SH-SY5Y (cell line): ENCODE measurements around the gene ALG12.

Experiments
- GATA2 ChIP-seq: IDR thresholded peaks from 2 replicates; pipeline ENCODE4 v1.6.1; 2011; ENCODE audit warnings: mild to moderate bottlenecking, low read depth, low read length
- GATA3 ChIP-seq: IDR thresholded peaks from 2 replicates; pipeline ENCODE4 v1.6.1; 2011; ENCODE audit warnings: low read depth, mild to moderate bottlenecking, low read length, moderate library complexity

The ALG12 gene

GRCh38 chr22:49856766-49857618 is 61.2 kb downstream of the ALG12 start:
- TF ChIP-seq GATA3 (no peak), GATA2 (no peak)

- no peak for TF ChIP-seq GATA3
- TF ChIP-seq GATA2: no peak
Observed at GRCh38 chr22:49856343-49856742, 61.9 kb downstream of the ALG12 start.

- TF ChIP-seq GATA2 (no peak), GATA3 (no peak)
Observed at GRCh38 chr22:49855251-49855911, 62.9 kb downstream of the ALG12 start.

- no peak for TF ChIP-seq GATA2
- no peak for TF ChIP-seq GATA3
Observed at GRCh38 chr22:49853981-49854831, 64.0 kb downstream of the ALG12 start.

GRCh38 chr22:49852898-49853894 is 65.0 kb downstream of the ALG12 start, which contains the start of gene ZBED4:
TSS of gene ZBED4 (plus strand) at chr22:49853844. CDS start at chr22:49883663, 29,819 bp downstream.
- TF ChIP-seq GATA2 (no peak), GATA3 (no peak)

GRCh38 chr22:49850959-49851802 is 67.1 kb downstream of the ALG12 start:
- no peak for TF ChIP-seq GATA2
- TF ChIP-seq GATA3: no peak
